WI38 (cell line): ENCODE data around the gene PHACTR3.

Source experiments
- H3K4me3 ChIP-seq: 2 replicates; pipeline ENCODE4 v1.5.1; 2011; ENCODE audit warnings: low read depth, mild to moderate bottlenecking, control low read depth, low read length
- CTCF ChIP-seq: IDR thresholded peaks from 2 replicates; pipeline ENCODE4 v1.5.1; 2012; ENCODE audit warnings: low read depth, mild to moderate bottlenecking, control low read depth, low read length

PHACTR3 gene

GRCh38 chr20:59783641-59784010 lies 179.3 kb downstream of the PHACTR3 start:
- no peak overlapping the region for H3K4me3 ChIP-seq
- no peak for TF ChIP-seq CTCF

- no peak for TF ChIP-seq CTCF
- H3K4me3 ChIP-seq = no peak overlapping the region
Measured at GRCh38 chr20:59784365-59784764, 180.0 kb downstream of the PHACTR3 start.

- TF ChIP-seq CTCF = no peak
- H3K4me3 ChIP-seq = no peak overlapping the region
Measured at GRCh38 chr20:59784791-59785668, 180.7 kb downstream of the PHACTR3 start.

GRCh38 chr20:59785669-59785959 lies 181.3 kb downstream of the PHACTR3 start:
- TF ChIP-seq CTCF = no peak
- H3K4me3 ChIP-seq = no peak overlapping the region

- TF ChIP-seq CTCF = no peak
Measured at GRCh38 chr20:59785986-59786795, 181.9 kb downstream of the PHACTR3 start.

GRCh38 chr20:59786801-59787537 lies 182.6 kb downstream of the PHACTR3 start:
- no peak for TF ChIP-seq CTCF

More at GRCh38 chr20:59785986-59786795, 181.9 kb downstream of the PHACTR3 start:
- H3K4me3 ChIP-seq = no peak overlapping the region

More at GRCh38 chr20:59786801-59787537, 182.6 kb downstream of the PHACTR3 start:
- no peak overlapping the region for H3K4me3 ChIP-seq
